Activated CD8-positive, alpha-beta memory T cell treated with anti-CD3 and anti-CD28 coated beads for 1 hour (primary cell): Measurements from ENCODE around the gene ZNRF4.

Source experiments
- DNase-seq, 2 donors: peaks; one replicate each; pipeline ENCODE4 v3.0.0-alpha.2; 2020; ENCODE audit warnings: low read depth in 1 of 2; ENCODE audit errors: extremely low read depth in 1 of 2

The ZNRF4 gene

GRCh38 chr19:5439452-5439851, 15.8 kb upstream of the ZNRF4 start:
- DNase-seq, result no peak

DNA sequence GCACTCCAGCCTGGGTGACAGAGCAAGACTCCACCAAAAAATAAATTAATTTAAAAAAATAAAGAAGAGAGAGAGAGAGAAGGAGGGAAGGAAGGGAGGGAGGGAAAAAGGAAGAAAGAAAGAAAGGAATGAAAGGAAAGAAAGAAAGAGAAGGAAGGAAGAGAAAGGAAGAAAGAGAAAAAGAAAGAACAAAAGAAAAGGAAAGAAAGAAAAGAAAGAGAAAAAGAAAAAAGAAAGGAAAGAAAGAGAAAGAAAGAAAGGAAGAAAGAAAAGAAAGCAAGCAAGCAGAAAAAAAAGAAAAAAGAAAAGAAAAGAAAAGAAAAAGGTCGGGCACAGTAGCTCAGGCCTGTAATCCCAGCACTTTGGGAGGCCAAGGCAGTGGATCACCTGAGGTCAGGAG, 14.9 kb upstream of the ZNRF4 start:
- DNase-seq, result no peak

DNA sequence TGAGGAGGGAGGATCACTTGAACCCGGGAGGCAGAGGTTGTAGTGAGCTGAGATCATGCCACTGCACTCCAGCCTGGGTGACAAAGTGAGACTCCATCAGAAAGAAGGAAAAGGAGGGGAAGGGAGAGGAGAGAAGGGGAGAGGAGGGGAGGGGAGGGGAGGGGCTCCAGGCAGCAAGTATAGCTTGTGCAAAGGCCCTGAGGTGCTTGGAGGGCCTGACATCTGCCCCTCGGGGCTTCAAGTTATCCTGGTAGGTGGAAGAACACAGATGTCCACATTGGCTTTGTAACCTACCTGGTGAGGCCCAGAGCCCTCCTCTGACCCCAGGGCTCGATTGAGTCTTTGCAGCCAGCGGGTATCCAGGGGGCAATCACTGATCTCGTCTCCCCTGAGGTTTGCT, 11.5 kb upstream of the ZNRF4 start:
- DNase-seq, result no peak

DNA sequence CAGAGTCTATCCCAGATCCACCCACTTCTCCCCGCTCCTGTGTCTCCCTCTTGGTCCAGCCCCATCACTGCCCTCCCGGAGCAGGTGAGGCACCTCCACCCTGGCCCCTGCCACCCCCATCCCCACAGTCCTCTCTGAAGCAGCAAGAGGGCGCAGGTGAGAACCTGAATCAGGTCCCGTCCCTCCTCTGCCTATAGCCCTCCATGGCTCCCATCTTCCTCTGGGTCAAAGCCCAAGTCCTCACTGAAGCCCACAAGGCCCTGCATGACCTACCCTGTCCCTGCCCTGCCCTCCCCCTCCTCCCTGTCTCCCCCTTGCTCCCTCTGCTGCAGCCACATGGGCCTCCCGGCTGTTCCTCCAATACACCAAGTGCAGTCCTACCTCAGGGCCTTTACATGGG, 10.8 kb upstream of the ZNRF4 start:
- no peak for DNase-seq

- no peak for DNase-seq
Observed at GRCh38 chr19:5445071-5445470, 10.1 kb upstream of the ZNRF4 start.

GRCh38 chr19:5445561-5446055, 9.6 kb upstream of the ZNRF4 start:
- DNase-seq, result no peak

DNA sequence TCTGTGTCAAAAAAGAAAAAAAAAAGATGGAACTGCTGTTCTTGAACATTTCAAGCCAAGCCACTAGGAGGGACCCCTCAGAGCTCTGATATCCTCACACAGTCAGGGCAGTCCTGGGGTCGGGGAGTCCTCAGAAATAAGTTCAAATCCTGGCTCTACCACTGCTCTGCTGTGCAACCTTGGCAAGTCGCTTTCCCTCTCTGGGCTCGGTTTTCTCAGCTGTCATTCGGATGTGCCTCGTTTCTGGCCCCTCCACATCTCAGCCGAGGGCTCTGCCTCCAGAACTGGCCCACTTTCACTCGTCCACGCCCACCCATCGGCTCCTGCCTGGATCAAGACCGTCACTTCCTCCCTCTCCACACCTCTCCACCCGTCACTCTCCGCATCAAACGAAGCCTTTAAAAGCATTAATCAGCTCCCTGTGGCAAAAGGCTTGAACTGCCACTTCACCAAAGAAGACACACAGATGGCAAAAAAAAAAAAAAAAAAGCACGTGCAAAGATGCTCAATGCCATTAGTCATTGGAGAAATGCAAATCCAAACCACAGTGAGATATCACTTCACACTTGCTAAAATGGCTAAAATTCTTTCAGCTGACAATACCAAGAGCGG, 7.4 kb upstream of the ZNRF4 start:
- DNase-seq, result no peak

GRCh38 chr19:5448374-5448773, 6.8 kb upstream of the ZNRF4 start:
- no peak for DNase-seq

DNA sequence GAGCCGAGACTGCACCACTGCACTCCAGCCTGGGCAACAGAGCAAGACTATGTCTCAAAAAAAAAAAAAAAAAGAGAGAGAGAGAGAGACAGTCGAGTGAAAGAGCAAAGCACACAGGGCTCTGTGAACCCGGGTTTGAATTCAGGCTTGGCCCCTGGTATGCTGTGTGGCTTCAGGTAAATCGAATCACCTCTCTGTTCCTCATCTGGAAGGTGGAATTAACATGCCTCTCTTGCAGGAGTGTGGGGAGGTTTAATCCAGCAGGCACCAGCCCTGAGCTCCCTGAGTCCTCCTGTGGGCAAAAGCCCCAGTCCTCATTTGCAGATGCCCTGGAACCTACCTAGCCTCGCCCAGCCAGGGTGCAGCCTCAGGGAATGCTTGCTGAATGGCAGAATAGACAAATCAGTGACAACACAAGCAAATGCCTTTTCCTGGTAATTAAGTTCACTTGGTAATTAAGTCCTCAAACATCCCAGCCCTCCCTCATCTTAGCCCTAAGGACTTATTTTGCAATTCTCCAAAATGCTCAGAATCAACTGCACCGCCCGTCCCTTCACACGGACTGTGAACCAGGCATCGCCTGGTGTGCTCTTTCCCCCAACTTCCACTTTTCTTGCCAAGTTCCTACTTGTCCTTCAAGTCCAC, 4.6 kb upstream of the ZNRF4 start:
- no peak for DNase-seq

GRCh38 chr19:5451494-5451893, 3.7 kb upstream of the ZNRF4 start:
- DNase-seq, result no peak

DNA sequence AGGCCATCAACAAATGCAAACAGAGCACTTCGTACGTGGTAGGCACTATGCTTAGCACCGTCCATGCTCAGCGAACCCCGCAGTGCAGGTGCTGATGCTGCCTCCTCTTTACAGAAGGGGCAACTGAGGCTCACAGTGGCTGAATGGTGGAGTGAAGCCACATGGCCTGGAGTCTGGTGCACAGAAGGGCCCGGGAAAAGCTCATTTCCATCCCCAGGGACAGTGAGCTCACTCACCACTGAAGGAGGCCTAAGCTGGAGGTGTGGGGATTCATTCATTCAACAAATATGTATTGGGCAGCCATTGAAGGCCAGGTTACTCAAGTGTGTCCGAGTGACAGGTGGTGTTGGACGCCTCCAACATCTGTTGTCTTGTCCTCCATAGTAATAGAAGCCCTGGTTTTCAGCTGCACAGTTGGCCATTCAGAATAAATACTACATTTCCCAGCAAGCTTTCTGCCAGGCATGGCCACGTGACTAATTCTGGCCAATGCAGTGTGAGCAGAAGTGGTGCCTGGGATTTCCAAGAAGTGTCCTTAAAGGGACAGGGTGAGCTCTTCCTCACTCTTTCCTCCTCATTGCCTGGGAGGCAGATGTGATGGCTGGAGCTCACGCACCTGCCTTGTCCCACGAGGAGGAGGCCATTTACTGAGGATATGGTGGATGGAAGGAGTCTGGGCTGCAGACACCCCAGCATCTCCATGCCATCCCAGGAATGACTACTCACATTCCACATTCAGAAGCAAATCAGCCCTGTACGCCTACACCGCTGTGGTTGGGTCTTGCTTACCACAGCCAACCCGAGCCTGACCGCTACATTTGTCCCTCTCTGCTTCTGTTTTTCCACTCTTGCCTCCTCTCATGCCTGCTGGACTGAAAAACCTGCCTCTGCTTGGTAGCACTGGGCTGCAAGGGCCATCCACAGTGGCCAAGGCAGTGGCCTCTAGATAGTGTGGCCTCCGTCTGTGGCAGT, 2.3 kb upstream of the ZNRF4 start:
- no peak for DNase-seq

DNA sequence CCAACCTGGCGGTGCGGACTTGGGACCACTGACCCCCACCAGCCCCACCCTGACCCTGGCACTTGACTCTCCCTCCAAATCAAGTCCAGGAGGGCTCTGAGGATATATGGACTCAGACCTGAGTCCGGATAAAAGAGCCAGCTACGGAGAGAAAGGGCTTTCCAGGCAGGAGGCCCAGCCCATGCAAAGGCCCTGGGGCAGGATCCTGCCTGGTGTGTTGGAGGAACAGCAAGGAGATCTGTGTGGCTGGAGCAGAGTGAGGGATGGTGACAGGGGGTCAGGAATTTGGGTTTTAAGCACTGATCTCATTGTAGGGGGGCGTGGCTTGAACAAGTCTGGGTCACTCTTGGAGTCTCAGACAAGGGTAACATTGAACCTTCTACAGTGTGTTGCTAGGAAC, 474 bp upstream of the ZNRF4 start:
- no peak for DNase-seq

GRCh38 chr19:5456130-5456840, 1.1 kb downstream of the ZNRF4 start:
- no peak for DNase-seq

- DNase-seq, result no peak
Observed at GRCh38 chr19:5456841-5457200, 1.6 kb downstream of the ZNRF4 start.

GRCh38 chr19:5457709-5458108, 2.5 kb downstream of the ZNRF4 start:
- DNase-seq, result no peak

- no peak for DNase-seq
Observed at GRCh38 chr19:5458420-5458819, 3.2 kb downstream of the ZNRF4 start.

GRCh38 chr19:5459360-5459759, 4.1 kb downstream of the ZNRF4 start:
- no peak for DNase-seq

DNA sequence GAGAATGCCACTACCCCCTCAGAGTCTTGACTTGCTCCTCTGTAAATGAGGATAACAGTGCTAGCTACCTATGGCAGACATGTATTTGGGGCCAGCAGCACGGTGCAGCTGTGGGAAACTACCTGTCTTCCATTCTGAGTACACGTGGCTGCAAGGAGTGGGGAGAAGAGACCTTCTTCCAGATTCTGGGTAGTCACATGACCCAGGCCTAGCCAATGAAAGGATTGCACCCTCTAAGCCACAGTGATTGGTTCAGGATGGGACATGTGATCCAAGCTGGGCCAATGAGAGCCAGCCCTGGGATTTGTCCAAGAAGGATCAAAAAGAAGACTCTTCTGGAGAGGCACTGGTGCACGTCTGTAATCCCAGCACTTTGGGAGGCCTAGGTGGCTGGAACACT, 5.5 kb downstream of the ZNRF4 start:
- DNase-seq, result no peak

DNA sequence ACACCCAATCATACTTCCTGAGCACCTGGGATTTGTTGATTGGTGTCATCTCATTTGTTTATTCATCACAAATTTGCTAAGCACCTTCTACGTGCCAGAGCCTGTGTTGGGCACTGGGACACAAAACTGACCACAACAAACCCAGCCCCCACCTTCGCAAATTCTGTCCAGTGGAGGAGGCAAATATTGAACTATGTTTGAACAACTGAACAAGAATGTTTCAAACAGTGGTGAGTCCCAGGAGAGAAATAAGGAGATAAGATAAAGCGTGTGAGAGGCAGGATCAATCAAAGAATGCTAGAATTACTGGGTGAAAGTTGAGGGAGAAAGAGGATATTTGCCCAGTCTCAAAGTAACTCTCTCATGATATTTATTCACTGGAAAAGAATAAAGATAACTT, 8.7 kb downstream of the ZNRF4 start:
- DNase-seq, result no peak

- DNase-seq, result no peak
Observed at GRCh38 chr19:5466072-5466471, 10.9 kb downstream of the ZNRF4 start.

- no peak for DNase-seq
Observed at GRCh38 chr19:5466814-5467291, 11.6 kb downstream of the ZNRF4 start.
